Measurements from ENCODE around the gene ATG4A.

ATG4A gene, protein sequence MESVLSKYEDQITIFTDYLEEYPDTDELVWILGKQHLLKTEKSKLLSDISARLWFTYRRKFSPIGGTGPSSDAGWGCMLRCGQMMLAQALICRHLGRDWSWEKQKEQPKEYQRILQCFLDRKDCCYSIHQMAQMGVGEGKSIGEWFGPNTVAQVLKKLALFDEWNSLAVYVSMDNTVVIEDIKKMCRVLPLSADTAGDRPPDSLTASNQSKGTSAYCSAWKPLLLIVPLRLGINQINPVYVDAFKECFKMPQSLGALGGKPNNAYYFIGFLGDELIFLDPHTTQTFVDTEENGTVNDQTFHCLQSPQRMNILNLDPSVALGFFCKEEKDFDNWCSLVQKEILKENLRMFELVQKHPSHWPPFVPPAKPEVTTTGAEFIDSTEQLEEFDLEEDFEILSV

DNA sequence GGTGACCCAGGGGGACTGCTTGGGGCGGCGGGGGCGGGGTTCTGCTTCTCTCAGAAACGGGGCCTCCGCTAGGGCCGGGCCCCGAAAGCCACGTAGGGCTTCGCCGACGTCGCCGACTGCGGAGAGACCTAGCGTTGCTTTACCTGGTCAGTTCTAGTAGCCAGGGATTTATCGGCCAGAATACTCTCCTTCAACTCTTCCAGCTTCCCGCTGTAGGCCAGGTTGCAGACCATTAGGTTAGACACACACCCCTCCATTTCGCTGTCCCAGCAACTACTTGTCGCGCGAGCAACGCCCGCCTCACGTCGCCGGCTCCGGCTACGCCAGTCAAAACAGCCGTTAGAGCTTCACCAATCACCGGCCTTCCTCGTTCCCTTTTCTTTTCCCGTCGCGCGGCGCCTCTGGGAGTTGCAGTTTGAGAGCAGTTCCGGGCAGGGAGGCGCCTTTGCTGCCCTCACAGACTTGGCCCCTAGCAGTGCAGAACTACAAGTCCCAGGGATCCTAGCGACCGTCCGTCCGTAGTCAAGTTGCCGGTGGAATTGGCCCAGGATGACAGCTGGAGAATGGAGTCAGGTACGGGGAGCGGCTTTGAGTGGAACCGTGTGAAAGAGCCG, at the start of gene ATG4A, which contains the start of gene PSMD10:
Gene ATG4A (plus strand): TSS at position 515 of the 614 bp plus-strand sequence. CDS start 49 bp downstream, at position 564.
Gene PSMD10 (minus strand): TSS at position 279 of the 614 bp plus-strand sequence. CDS start 22 bp downstream, at position 257.
- peak; percentile 94 for DNase-seq

DNA sequence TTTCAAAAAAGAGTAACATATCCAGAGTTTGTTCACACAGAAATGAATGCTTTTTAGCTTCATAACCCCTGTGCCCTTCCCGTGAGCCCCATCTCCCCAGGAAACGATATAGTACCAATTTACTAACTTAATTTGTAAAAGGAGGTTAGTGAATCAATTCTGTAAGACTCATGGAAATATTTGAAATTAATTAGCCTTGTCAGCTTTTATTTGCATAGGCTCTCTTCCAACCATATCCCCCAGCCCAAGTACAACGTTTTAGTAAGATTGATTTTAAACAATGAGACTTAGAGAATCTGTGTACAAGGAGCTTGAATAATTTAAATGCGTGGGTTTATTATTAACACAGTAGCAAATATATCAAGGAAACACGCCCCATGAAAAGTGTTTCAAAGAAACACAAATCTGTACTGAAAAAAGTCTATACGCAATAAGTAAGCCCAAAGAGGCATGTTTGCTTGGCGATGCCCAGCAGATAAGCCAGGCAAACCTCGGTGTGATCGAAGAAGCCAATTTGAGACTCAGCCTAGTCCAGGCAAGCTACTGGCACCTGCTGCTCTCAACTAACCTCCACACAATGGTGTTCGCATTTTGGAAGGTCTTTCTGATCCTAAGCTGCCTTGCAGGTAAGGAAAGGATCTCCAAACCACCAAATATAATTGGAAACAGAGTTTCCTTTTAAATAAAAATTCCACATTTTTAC, 46.9 kb upstream of the ATG4A start, which contains the start of gene VSIG1:
Gene VSIG1 (plus strand): TSS at position 512 of the 703 bp plus-strand sequence. CDS start 66 bp downstream, at position 578.
- DNase-seq: no peak

DNA sequence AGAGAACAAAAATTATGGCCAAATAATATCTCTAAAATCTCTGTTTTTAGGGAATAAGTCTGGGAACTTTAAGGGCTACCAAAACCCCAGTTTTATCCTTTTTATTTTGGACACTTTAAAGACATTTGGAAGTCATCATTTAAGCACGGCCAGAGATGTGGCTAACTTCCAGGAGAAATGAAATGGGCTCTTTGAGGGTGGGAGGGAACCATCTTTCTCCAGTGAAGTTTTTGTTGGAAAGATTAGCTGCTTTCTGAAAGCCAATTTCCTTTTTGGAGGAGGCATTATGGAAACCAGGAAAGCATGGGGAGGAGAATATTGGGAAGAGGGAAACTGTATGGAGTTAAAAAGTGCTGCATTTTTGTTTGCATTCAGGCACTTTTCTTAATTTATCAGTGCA, 41.9 kb upstream of the ATG4A start:
- DNase-seq: no peak

DNA sequence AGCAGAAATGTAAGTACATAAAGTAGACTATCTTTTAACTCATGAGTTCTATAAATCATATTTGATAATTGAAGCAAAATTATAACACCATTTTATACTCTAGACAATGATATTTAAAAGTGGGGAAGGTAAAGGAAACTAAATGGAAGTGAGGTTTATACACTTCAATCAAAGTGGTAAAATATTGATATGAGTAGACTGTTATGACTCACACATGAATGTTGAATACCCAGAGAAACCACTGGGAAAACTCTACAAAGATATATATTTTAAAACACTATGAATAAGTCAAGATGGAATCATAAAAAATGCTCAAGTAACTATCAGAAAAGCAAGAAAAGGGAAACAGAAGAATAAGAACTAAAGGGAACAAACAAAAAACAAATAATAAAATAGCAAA, 38.4 kb upstream of the ATG4A start:
- DNase-seq: no peak

DNA sequence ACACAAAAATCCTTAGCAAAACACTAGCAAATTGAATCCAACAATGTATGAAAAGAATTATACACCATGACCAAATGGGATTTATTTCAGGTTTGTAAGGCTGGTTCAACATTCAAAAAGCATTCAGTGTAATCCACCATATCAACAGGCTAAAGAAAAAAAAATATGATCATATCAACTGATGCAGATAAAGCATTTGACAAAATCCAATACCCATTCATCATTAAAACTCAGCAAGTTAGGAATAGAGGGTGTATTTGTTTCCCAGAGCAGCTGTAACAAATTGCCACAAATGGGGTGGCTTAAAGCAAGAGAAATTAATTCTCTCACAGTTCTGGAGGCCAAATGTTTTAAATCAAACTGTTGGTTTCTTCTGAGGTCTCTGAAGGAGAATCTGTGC, 36.0 kb upstream of the ATG4A start:
- no peak for DNase-seq

DNA sequence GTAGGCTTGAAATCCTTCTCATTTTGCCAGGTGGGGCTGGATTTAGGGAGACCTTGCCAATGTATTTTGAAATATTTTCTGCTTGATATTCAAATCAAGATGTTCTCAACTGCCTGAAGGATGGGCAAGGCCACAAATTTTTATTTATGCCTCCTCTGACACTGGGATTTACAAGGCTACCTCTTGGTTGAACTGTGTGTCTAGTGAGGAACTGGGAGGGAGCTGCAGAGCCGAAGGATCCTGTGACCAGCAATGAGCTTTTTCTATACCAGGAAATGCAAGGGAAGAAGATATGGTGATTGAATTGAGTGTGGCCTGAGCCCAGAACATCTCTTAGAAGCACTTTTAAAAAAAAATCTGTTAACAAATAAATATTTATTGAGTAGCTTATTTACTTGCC, 31.8 kb upstream of the ATG4A start:
- no peak for DNase-seq

DNA sequence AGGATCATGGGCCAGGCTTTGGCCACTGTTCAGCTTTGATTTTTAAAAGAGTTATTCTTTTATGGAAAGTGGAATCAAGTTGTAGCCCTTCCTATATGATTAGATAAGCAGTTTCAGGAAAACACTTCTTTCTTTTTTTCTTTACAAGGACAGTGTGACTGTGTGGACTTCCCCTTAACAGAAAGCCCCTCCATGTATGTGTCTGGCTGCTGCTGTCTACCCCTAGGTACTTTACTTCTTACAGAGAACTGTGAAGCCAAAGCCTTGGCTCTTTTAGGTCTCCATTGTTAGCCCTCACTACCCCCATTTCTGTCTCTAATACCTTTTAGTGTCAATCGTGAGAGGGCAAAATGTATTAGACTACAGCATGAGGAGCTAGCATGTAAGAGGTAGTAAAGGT, 27.6 kb upstream of the ATG4A start:
- DNase-seq: no peak

DNA sequence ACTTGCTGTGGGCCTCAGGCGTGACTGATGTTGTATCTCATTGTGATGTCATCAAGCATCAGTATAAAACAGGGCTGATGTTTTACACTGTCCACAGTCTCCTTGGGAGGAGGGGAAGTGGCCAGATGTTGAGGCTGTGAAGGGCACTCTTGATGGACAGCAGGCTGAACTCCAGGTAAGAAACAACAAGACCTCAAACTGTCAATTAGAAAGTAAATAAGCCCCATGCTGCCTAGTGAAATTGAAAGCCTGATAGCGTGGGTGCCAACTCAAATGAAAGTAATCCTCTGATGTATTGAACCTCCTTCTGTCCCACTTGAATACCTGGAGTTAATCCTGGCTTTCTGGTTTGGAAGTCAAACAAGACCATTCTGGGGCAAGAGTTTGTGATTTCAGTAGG, 27.0 kb upstream of the ATG4A start:
- no peak for DNase-seq

DNA sequence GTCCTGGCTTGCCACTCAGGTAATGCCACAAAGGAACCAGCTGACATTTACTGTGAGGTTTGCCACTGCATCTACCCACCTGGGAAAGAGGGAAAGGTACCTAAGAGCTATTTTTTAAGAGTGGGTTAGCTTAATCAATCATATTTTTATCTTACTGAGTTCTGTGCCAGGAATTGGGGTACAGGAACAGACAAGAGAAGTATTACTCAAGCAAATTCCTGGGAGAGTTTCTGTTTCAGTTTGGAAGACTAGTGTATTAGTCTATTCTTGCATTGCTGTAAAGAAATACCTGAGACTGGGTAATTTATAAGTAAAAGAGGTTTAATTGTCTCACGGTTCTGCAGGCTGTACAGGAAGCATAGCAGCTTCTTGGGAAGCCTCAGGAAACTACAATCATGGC, 23.5 kb upstream of the ATG4A start:
- no peak for DNase-seq

DNA sequence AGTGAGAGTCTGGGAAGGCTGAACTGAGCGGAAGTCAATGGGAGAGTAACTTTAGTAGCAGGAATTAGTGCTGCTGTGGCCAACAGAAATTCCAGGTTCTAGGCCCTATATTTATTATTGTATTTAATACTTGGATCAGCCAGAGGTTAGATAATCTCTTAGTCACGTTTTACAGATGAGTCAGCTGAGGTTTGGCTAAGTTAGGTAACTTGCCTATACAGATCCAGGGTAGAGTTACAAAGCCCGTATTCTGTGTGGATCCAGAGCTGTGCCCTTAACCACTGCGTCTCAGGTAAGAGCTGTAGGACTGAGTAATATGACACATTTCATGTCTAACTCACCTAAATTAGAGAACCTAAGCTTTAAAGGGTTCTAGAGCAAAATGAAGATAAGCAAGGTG, 20.7 kb upstream of the ATG4A start:
- no peak for DNase-seq

DNA sequence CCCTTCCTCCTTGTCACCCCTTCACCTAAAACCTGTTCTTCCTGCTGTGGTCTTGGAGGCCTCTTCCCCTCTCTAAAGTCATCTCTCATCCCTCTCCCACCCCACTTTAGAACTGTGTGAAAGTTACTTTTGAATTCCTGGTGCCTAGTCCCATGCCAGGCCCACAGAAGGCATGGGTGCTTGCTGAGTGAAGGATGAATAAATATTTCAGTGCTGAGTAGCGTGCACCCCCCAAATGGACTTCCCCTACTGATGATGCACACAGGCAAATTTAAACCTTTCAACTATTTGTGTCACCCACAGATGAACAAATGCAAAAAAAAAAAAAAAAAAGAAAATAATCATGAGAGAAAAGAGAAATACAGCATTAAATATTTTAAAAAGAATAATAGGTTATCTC, 20.0 kb upstream of the ATG4A start:
- no peak for DNase-seq

DNA sequence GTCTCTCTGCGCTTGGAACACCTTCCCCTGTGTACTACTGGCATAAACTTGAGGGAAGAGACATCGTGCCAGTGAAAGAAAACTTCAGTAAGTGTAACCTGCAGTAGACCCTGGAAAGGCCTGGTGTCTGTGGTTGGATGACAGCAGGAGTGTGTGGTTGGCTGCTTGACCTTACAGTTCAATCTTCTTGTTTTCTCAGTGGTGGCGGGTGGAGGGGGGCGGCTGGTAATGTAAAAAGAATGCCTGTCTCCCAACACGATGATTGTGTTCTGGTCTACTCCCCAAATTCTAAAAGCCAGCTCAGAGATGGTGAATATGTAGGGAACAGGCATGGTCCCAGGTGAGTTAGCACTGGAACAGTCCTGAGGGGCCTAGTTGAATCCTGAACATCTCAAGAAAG, 18.8 kb upstream of the ATG4A start:
- DNase-seq: no peak

DNA sequence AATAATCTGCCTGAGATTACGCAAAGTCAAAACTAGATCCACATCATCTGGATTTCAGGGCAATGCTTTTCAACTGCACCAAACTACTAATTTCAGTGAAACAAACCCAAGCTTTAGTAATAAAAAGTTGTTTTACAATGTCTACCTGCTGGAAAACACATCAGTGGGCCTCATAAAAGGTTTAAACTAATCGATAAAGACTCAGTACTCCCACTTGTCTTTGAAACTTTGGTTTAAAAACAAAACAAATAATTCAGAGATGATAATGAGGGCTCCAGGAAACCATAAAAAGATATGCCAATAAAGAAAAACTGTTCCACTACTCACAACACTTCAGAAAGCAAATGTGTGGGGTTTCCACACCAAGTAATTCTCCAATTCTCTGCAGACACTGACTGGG, 10.5 kb upstream of the ATG4A start:
- no peak for DNase-seq

DNA sequence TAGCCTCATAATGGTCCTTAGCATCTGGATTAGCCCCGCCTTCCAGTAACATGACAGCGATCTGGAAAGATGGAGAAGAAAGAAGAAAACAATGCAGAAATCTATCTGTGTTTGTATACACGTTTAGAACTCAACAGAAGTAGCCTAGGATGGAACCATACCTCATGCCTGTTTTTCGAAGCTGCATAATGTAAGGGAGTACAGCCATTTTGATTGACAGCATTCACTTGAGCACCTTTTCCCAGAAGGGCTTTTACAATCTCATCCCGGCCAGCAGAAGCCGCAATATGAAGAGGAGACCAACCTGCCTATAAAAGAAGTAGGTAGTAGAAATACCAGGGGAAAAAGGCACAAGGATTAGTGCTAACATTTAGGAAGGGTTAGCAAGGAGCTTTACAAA, 3.8 kb upstream of the ATG4A start:
- no peak for DNase-seq

DNA sequence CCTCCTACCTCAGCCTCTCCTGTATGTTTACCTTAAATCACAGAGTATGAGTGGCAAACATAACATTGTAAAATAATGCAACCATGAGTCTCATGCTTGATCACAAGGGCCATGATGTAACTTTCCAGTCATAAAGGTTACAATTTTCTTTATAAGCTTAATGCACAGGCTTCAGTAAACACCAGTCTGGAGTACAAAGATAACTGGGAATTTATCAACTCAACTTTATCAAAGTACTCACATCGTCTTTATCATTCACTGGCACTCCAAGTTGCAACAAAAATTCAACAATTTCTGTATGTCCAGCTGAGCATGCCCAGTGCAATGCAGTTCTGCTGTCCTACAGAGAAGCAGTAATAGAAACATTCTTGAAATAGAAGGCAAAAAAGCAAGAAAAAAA, 3.1 kb upstream of the ATG4A start:
- DNase-seq: no peak

DNA sequence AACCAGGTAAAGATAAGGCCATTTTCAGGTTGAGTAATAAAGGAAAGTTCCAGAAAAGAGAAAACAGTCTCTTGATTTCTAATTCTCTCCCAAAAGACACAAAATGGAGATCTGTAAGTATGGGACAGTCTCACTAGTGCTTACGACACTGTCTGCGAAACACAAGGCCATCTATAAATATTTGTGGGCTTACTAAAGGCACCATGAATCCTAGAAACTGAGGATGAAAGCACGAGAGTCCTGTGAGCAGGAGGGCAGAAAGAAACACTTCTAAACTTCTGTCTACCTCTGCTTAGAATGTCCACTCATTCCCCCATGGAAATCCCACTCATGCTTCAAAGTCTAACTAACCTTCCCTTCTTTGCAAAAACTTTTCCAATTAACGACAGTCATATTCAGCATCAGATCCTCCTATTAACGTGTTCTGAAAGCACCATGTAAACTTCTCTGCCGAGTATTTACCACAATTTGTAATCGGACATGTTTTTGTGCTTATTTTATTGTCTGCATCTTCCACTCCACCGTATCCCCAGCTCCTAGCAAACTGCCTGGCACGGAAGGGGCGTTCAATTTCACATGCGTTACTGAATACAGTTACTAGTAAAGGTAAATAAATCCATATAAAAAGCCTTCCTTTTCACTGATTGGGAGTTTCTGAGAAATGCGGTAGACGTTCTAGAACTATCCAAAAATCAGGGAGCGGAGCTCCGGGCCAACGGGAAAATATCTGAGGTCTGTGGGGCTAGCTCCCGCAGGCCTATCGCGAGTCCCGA, 901 bp upstream of the ATG4A start:
- DNase-seq: no peak

DNA sequence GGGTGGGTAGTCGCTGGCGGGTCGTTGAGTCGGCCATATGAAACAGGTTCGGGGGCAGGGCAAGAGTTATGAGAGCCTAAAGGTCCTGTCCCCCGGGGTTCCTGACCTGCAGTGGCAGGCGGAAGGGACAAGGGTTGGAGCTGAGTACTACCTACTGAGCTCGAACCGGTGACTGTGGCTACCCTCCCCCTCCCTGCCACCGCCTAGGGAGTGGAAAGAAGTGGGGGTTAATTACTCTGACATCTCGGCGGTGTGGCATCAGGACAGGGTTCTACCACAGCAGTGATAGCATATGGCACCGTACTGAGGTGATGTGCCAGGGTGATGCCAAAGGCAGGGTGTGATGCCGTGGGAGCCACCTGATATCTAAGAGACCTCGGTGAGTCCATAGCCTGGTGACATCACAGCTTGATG, 307 bp downstream of the ATG4A start:
- DNase-seq: no peak

DNA sequence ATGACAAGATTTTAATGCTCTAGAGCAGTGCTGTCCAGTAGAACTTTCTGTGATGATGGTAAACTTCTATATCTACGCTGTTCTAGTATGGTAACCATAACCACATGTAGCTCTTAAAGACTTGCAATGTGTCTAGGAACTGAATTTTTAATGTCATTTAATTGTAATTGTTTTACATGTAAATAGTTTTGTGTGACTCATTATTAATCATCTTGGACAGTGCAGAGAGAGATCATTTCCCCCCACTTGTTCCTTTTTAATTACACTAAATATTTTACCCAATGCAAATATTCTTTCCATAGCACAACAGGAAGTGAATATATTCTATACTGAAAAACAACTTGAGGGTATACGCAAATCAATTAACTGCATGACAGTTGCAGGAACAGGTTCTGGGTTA, 5.8 kb downstream of the ATG4A start:
- DNase-seq: no peak

DNA sequence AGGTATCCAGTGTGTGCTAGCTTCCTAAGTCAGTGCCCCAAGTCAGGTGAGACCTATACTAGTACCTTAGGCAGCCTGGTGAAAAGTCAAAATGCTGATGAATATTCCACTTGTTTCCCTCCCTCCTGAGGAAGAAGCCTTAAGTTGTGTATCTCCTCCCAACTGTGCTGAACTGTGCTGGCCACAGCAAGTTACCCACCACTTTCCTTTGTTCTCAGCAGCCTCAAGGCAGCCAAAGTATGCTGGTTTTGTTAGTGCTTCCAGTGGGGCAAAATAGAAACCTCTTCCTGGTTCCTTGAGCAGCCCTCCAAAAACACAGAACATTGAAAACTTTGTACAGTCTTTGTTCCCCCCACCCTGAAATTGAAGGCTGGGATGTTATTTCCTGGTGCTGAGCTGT, 13.9 kb downstream of the ATG4A start:
- no peak for DNase-seq

DNA sequence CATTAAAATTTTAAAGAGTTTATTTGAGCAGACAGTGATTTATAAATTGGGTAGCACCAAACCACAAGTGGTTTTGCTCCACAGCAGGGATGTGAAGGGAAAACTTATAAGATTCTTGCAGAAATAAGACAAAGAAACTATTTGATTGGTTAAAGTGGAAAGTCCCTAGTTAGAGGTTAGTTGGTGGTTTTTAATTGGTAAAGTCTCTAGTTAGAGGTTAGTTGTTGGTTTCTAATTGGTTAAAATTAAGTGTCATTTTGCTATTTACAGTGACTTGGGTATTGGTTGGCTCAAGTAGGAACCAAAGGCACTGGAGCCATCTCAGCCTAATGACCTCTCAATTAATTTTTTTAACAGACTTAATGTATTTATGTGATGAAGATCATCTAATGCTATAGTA, 23.0 kb downstream of the ATG4A start:
- DNase-seq: no peak

DNA sequence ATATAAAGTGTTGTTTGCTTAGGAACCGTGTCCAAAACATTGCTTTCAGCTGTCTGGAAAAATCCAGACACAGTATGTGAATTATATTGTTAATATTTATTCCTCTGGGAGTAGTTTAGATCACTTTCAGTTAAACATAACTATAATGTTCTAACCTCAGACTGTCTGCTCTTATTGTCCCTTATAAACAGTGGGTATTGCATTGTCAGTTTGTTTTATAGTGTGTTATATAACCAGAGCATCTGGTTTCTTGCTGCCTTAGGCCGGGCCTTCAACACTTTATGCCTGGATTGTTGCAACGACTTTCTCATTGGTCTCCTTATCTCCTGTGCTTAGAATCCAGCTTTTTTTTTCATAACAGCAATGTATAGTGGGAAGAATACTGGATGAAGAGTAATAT, 26.4 kb downstream of the ATG4A start:
- DNase-seq: no peak

DNA sequence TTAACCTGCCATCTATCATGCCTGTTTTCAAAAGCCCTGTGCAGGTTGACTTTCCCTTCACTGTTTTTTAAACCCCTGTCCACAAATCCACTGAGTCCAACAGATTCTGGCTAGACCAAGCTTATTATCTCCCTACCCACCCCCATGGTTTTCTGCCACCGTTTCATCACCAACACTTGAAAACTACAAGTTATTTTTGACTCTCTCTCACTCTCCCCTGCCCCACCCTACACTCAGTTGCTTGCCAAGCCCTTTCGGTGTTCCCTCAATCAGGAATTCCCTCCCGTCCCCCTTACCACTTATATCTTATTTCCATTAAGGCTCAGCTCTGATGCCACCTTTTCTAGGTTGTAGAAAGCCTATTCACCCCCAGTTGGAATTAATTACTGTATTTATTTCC, 29.7 kb downstream of the ATG4A start:
- DNase-seq: no peak

DNA sequence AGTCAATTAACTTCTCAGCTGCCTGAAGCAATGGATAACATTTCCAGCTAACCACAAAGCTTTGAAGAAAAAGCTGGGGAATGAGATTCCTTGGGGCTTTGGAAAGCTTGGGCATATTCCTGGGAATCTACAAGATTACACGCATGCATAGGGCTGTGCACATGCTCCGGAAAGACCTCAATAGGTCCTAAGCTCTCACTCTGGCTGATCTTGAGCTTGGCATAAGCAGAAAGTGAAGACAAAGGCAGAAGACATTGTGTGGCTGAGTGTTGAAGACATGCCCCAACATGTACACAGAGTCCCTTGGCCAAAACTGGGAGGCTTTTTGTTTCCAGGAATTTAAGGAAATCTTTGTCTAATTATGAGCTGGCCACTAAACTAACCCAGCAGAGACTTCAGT, 31.2 kb downstream of the ATG4A start:
- no peak for DNase-seq

Data from NCI-H1092 (cell line).